RWPE2 (cell line): Measurements from ENCODE around the gene DYTN.

Experiments used
- ATAC-seq: fragments of 200-7000 bp; cut with Tn5 transposase; 3 replicates; pipeline ENCODE4 v1.9.1; 2021; ENCODE audit warnings: low read depth
- DNase-seq: peaks from one replicate; pipeline ENCODE4 v3.0.0-alpha.2; 2020; ENCODE audit warnings: low spot score
- H3K27ac ChIP-seq: fragments of 450-650 bp; 2 replicates; pipeline ENCODE4 v1.5.1; 2017; ENCODE audit warnings: mild to moderate bottlenecking; ENCODE audit not compliant: poor library complexity, severe bottlenecking
- H3K27me3 ChIP-seq: fragments of 250-450 bp; sonication (Bioruptor Pico); 2 replicates; pipeline ENCODE4 v1.5.1; 2021; ENCODE audit warnings: mild to moderate bottlenecking, moderate library complexity; ENCODE audit not compliant: insufficient read depth, poor library complexity, severe bottlenecking
- H3K36me3 ChIP-seq: fragments of 250-450 bp; sonication (Bioruptor Pico); 2 replicates; pipeline ENCODE4 v1.5.1; 2020; ENCODE audit warnings: low read depth, mild to moderate bottlenecking, moderate library complexity
- H3K4me1 ChIP-seq: fragments of 250-450 bp; sonication (Bioruptor Pico); 2 replicates; pipeline ENCODE4 v1.5.1; 2021; ENCODE audit warnings: mild to moderate bottlenecking, moderate library complexity; ENCODE audit not compliant: insufficient read depth, poor library complexity, severe bottlenecking
- H3K4me3 ChIP-seq: fragments of 250-450 bp; sonication (Bioruptor Pico); 2 replicates; pipeline ENCODE4 v1.5.1; 2021; ENCODE audit warnings: mild to moderate bottlenecking, moderate library complexity; ENCODE audit not compliant: severe bottlenecking
- H3K9me3 ChIP-seq: fragments of 250-450 bp; sonication (Bioruptor Pico); 2 replicates; pipeline ENCODE4 v1.5.1; 2021; ENCODE audit warnings: mild to moderate bottlenecking, moderate library complexity; ENCODE audit not compliant: severe bottlenecking
- TF ChIP-seq, protein P1 (sequence below): fragments of 450-650 bp; IDR thresholded peaks from one replicate; pipeline ENCODE4 v1.5.1; 2017; ENCODE audit warnings: mild to moderate bottlenecking, moderate library complexity; ENCODE audit not compliant: poor library complexity, severe bottlenecking

The DYTN gene

DNA sequence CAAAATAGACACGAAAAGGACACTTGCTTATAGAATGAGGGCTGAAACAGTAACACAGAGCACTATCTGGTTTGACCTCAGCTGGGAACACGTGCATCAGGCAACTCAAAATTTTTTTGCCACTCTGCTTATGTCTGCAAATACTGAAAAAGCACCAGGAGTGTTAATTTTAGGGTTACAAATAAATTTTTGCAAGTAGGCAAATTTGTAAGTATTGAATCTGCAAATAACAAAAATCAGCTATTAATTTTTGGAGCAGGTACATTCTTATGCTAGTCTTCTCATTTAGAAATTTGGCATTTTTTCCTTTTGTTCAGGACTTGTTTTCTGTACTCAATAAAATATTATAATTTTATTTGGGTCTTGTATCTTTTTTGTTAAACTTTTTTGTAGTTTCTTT, 29.7 kb downstream of the DYTN start:
- no peaks in the 10 kb centered on the region for H3K9me3 ChIP-seq
- H3K4me1 ChIP-seq, result no peaks in the 10 kb centered on the region
- no peak for DNase-seq
- H3K27me3 ChIP-seq, result peaks cover 5% of the 10 kb centered on the region
- H3K36me3 ChIP-seq, result no peaks in the 10 kb centered on the region
- ATAC-seq, result no peak
- TF ChIP-seq, protein P1, sequence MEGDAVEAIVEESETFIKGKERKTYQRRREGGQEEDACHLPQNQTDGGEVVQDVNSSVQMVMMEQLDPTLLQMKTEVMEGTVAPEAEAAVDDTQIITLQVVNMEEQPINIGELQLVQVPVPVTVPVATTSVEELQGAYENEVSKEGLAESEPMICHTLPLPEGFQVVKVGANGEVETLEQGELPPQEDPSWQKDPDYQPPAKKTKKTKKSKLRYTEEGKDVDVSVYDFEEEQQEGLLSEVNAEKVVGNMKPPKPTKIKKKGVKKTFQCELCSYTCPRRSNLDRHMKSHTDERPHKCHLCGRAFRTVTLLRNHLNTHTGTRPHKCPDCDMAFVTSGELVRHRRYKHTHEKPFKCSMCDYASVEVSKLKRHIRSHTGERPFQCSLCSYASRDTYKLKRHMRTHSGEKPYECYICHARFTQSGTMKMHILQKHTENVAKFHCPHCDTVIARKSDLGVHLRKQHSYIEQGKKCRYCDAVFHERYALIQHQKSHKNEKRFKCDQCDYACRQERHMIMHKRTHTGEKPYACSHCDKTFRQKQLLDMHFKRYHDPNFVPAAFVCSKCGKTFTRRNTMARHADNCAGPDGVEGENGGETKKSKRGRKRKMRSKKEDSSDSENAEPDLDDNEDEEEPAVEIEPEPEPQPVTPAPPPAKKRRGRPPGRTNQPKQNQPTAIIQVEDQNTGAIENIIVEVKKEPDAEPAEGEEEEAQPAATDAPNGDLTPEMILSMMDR, result no peak
- H3K4me3 ChIP-seq, result no peak overlapping the region
- no peak overlapping the region for H3K27ac ChIP-seq

DNA sequence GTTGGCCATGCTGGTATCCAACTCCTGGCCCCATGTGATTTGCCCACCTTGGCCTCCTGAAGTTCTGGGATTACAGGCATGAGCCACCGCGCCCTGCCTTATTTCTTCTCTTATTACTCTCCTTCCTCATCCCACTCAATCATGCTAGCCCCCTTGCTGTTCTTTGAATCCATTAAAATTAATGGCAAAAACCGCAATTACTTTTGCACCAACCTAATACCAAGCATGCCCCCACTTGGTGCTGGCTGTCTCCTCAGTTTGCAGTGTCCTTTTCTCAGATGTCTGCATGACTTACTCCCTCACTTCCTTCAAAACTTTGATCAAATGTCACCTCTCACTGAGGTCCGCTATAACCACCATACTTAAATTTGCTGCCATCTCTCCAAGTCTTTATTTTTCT, 34.6 kb downstream of the DYTN start:
- TF ChIP-seq, protein P1, result no peak
- Histone ChIP-seq H3K9me3 (no peaks in the 10 kb centered on the region), H3K4me1 (no peaks in the 10 kb centered on the region), H3K27ac (no peak overlapping the region), H3K27me3 (peaks cover 5% of the 10 kb centered on the region), H3K4me3 (no peak overlapping the region), H3K36me3 (no peaks in the 10 kb centered on the region)
- ATAC-seq (no peak), DNase-seq (no peak)

DNA sequence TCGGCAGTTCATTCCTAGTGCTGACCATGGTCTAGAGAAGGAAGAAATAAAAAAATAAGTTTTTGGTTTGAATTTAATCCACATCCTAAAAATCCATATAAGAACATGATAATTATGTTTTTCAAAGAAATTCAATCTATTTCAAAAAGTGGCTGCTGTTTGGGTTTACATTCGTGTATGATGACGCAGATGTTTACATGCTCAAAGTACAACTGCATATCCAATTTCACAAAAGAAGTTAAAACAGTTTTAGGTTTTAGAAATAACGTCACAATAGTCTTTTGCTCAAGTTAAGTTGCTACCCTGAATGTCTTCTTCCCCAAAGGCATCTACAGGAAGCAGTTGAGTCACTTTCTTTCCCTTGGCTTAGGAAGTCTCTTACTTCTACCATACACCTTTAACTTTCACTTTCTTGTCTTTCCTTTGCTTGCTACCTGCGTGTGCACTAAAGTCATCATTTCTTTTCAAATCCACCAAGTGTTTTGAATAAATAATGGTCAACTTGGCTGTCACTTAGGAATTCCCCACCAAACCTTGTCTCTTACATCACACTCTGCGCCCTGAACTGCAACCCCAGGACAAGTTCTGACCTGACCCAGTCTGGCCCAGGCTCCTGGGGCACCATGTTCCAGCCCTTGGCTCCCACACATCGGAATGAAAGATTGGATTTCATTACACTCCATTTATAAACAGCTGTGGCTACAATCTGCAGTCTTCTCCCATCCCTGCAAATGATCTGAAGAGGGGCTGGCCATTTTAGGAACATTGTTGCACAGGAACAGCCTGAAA, 47.5 kb downstream of the DYTN start:
- no peaks in the 10 kb centered on the region for H3K27me3 ChIP-seq
- no peak overlapping the region for H3K27ac ChIP-seq
- no peaks in the 10 kb centered on the region for H3K9me3 ChIP-seq
- ATAC-seq (peak; percentile 23; the same call in 1 of the 3 replicates), DNase-seq (no peak)
- TF ChIP-seq, protein P1, result no peak
- H3K36me3 ChIP-seq, result no peaks in the 10 kb centered on the region
- H3K4me3 ChIP-seq, result no peak overlapping the region
- H3K4me1 ChIP-seq, result no peaks in the 10 kb centered on the region

DNA sequence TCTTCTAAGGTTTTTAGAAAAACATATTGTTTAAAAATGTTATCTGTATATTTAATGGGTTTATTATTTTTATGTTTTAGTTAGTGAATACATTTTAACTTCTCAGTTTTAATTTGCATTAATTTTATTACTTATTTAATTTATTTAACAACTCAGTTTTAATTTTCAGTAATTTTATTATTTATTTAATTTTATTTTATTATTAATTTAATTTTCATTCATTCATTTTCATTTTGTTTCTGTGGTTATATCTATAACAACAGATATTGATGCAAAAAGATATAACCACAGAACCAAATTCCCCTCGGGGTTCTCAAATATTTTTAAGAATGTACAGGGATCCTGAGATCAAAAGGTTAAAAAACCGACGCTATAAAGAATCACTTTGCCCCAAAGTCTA, 52.9 kb downstream of the DYTN start:
- H3K9me3 ChIP-seq, result no peaks in the 10 kb centered on the region
- H3K36me3 ChIP-seq, result no peaks in the 10 kb centered on the region
- TF ChIP-seq, protein P1, result no peak
- H3K4me1 ChIP-seq, result no peaks in the 10 kb centered on the region
- H3K27ac ChIP-seq, result no peak overlapping the region
- DNase-seq (no peak), ATAC-seq (no peak)
- H3K4me3 ChIP-seq, result no peak overlapping the region
- no peaks in the 10 kb centered on the region for H3K27me3 ChIP-seq

DNA sequence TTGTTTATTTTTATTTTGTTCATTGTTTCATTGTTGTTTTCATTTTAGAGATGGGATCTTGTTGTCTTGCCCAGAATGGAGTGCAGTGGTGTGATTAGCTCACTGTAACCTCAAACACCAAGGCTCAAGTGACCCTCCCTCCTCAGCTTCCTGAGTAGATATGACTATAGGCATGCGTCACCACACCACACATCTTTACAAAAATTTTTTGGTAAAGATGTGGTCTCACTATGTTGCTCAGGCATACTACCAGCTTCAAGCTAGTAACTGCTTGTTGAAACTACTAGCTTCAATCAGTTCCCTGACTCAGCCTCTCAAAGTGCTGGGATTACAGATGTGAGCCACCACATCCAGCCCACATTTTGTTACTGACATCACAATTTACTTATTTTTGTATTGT, 61.1 kb downstream of the DYTN start:
- no peak overlapping the region for H3K4me3 ChIP-seq
- no peak overlapping the region for H3K27ac ChIP-seq
- DNase-seq (no peak), ATAC-seq (no peak)
- H3K4me1 ChIP-seq, result no peaks in the 10 kb centered on the region
- H3K36me3 ChIP-seq, result no peaks in the 10 kb centered on the region
- no peaks in the 10 kb centered on the region for H3K27me3 ChIP-seq
- TF ChIP-seq, protein P1, result no peak
- H3K9me3 ChIP-seq, result no peaks in the 10 kb centered on the region
